Measurements from ENCODE around the gene SLC43A2.

GRCh38 chr17:1584167-1584566 is 44.5 kb downstream of the SLC43A2 start:
- TF ChIP-seq POLR2AphosphoS5 (IDR thresholded peaks at IDR 0.05; ENCODE audit: low read depth, low read length) (no peak), TAF1 (IDR thresholded peaks at IDR 0.05; ENCODE audit: borderline replicate concordance, low read depth, low read length) (no peak), POLR2A (IDR thresholded peaks at IDR 0.05; ENCODE audit: low read depth, low read length) (no peak)
